Measurements from ENCODE around the gene ANKRD44. TPM values are rescaled to one million over a fixed set of nuclear protein-coding genes. Genes with fewer than 3 reads are reported as not detected.

Gene ANKRD44
- total and polyA plus RNA-seq, 12 donors = 1.1 to 20.1 (median 6.9) TPM

- Histone ChIP-seq H3K27ac (no peak overlapping the region), H3K27me3 (no peaks in the 10 kb centered on the region), H3K9me3 (no peaks in the 10 kb centered on the region), H3K36me3 (no peaks in the 10 kb centered on the region), H3K4me1 (peaks cover 0 to 58% (median 8%) of the 10 kb centered on the region in 9 donors), H3K4me3 (no peak overlapping the region)
- ATAC-seq (no peak), DNase-seq (no peak)
- intact Hi-C loops (cut with DNase I) = no loop called here
- 86 to 90% methylated on average over 3 of the region's 3 CpGs for WGBS, 2 donors
- no peak for TF ChIP-seq CTCF (IDR thresholded peaks at IDR 0.05)
Measured at GRCh38 chr2:197270601-197271000, 40.0 kb downstream of the ANKRD44 start.

DNA sequence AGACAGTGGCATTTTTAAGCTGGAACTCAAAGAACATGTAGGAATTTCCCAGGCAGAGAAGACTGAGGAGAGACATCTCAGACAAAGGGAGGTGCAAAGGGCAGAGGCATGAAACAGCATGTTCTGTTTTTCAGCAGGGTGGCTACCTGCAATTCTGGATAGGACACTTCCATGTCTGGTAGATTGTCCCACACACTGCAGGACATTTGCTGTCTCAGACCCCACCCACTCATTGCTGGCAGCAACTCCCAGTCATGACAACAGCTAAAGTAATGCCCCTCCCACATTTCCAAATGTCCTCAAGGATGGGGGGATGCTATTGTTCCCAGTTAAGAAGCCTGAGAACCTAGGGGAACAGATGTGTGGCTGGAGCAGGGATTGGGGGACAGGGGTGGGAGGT lies 40.8 kb downstream of the ANKRD44 start:
- Histone ChIP-seq H3K27me3 (no peaks in the 10 kb centered on the region), H3K4me1 (peaks cover 0 to 63% (median 8%) of the 10 kb centered on the region in 9 donors), H3K36me3 (no peaks in the 10 kb centered on the region), H3K27ac (no peak overlapping the region), H3K4me3 (no peak overlapping the region), H3K9me3 (no peaks in the 10 kb centered on the region)
- ATAC-seq (peak in 2 of 8 donors; percentile 39 to 44), DNase-seq (no peak)
- intact Hi-C loops (cut with DNase I) = no loop called here
- no peak for TF ChIP-seq CTCF (IDR thresholded peaks at IDR 0.05)

GRCh38 chr2:197268786-197269584 lies 41.6 kb downstream of the ANKRD44 start:
- 65 to 66% methylated on average over 7 of the region's 7 CpGs for WGBS, 2 donors
- ATAC-seq (peak in 1 of 8 donors; percentile 30), DNase-seq (no peak)
- no peaks in the 10 kb centered on the region for H3K27me3 ChIP-seq
- no peak for TF ChIP-seq CTCF (IDR thresholded peaks at IDR 0.05)
- H3K9me3 ChIP-seq = no peaks in the 10 kb centered on the region
- no peak overlapping the region for H3K4me3 ChIP-seq
- H3K36me3 ChIP-seq = no peaks in the 10 kb centered on the region
- no peak overlapping the region for H3K27ac ChIP-seq
- intact Hi-C loops (cut with DNase I) = no loop called here
- H3K4me1 ChIP-seq = peaks cover 0 to 64% (median 8%) of the 10 kb centered on the region in 9 donors

DNA sequence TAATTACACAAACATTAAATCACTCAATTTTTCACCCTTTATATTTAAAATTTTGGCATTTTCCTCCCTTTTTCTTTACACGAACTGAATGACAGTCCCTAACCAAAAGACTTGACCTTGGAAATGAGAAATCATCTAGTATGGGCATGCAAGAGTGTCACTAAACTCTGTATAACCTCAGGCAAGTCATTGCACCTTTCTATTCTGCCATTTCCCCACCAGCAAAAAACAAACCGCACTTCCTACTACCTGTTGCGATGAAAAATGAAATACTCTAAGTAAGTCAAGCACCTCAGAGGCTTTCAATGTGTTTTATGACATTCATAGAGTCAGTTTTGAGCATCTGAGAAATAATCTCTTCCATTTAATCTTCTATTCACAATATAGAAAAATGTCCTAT lies 44.1 kb downstream of the ANKRD44 start:
- 89 to 91% methylated on average over 3 of the region's 3 CpGs for WGBS, 2 donors
- ATAC-seq (no peak), DNase-seq (no peak)
- intact Hi-C loops (cut with DNase I) = no loop called here
- Histone ChIP-seq H3K4me3 (no peak overlapping the region), H3K9me3 (no peaks in the 10 kb centered on the region), H3K27me3 (no peaks in the 10 kb centered on the region), H3K4me1 (peaks cover 0 to 77% (median 9%) of the 10 kb centered on the region in 9 donors), H3K27ac (peak overlapping the region in 1 of 10 donors; percentile 27), H3K36me3 (no peaks in the 10 kb centered on the region)
- TF ChIP-seq CTCF (IDR thresholded peaks at IDR 0.05) = no peak
